Left lobe of liver (tissue), 2 donors: ENCODE measurements around the gene ANKFY1. TPM values are rescaled to one million over a fixed set of nuclear protein-coding genes. Genes with fewer than 3 reads are reported as not detected.

Source experiments
- ATAC-seq: fragments of 200-7000 bp; cut with Tn5 transposase; one replicate; pipeline ENCODE4 v1.9.1; 2020; ENCODE audit warnings: mild to moderate bottlenecking, moderate library complexity
- DNase-seq: peaks from one replicate; pipeline ENCODE4 v3.0.0-alpha.2; 2020; ENCODE audit warnings: low spot score
- total RNA-seq: library from RNA; stranded (reverse); gene quantifications from one replicate; pipeline ENCODE4 v1.2.1, GENCODE V29; 2021
- donor health status: DM: no; HTN: no; CAD: no; lungs with moderate emphysema.
- donor health status: DM: no; HTN: yes; CAD: no.

Gene ANKFY1, protein sequence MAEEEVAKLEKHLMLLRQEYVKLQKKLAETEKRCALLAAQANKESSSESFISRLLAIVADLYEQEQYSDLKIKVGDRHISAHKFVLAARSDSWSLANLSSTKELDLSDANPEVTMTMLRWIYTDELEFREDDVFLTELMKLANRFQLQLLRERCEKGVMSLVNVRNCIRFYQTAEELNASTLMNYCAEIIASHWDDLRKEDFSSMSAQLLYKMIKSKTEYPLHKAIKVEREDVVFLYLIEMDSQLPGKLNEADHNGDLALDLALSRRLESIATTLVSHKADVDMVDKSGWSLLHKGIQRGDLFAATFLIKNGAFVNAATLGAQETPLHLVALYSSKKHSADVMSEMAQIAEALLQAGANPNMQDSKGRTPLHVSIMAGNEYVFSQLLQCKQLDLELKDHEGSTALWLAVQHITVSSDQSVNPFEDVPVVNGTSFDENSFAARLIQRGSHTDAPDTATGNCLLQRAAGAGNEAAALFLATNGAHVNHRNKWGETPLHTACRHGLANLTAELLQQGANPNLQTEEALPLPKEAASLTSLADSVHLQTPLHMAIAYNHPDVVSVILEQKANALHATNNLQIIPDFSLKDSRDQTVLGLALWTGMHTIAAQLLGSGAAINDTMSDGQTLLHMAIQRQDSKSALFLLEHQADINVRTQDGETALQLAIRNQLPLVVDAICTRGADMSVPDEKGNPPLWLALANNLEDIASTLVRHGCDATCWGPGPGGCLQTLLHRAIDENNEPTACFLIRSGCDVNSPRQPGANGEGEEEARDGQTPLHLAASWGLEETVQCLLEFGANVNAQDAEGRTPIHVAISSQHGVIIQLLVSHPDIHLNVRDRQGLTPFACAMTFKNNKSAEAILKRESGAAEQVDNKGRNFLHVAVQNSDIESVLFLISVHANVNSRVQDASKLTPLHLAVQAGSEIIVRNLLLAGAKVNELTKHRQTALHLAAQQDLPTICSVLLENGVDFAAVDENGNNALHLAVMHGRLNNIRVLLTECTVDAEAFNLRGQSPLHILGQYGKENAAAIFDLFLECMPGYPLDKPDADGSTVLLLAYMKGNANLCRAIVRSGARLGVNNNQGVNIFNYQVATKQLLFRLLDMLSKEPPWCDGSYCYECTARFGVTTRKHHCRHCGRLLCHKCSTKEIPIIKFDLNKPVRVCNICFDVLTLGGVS
- total RNA-seq, result 31.0 TPM

DNA sequence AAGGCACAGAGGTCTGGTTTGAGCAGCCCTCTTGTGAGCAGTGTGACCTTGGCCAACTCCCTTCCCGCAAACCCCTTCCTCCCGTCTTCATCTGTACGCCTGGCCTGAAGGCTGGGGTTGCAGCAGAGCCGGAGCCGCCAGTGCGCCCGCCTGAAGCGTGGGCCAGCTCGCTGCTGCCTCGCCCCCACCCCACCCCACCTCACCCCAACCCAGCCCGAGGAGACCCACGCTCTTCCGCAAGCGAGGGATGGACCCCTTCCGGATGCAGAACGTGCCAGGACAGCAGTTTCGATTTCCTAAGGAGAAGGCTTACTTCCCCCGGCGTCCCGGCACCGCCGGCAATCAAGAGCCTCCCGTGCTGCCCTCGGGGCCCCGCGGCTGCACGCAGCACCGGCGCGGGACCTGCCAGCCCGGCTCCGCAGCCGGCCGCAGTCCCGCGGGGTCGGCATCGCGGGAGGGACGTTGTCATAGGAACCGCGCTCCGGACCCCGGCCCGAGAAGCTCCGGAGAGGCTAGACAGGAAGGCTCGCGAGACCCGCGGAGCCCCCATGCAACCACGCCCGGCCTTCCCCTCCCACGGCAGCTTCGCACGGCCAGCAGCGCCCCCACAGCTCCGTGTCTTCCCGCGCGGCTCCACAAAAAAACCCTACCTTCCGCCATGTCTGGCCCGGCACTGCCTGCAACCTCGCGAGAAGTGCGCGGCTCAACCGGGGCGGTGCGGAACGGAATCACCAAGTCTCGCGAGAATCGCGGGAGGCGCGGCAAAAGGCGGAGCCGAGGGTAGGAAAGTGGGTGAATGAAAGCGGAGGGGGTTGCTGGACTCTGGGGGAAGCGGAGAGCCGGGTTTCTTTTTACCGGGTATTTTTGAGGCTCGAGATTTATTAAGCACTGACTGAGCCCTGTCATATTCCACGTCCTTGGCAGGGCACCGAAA lies at the start of gene ANKFY1:
Gene ANKFY1, minus strand, starts transcription at position 698 of the 934 bp plus-strand sequence. Its CDS starts 38 bp downstream, at position 660.
- peak; percentile 97 for DNase-seq
- ATAC-seq, result peak; percentile 96

DNA sequence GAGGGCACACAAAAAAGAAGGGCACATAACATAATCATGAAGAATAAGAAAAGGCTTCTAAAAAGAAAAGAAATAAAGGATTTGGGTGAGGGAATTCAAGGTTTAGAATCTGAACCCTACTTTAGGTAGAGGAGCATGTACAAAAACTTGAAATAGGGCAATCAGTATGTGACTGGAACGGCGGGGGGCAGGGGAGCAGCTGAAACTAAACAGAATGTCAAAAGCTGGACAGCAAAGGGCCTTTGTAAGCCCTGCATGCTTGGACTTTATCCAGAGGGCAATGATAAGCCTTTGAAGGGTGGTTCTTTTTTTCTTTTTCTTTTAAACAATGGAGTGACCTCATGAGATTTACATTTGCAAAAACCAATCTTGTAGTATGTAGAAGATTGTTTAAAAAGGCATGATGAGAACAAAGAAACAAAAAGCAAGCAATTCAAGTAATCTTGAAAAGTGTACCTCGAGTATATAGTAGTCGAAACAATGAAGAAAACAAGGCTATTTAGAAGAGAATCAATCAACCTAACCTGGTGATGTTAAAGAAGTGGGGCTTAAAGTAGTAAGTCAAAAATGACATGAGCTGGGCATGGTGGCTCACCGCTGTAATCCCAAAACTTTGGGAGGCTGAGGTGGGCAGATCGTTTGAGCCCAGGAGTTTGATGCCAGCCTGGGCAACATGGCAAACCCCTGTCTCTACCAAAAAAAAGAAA lies 46.7 kb upstream of the ANKFY1 start:
- peak; percentile 60 for DNase-seq
- peak; percentile 91 for ATAC-seq

DNA sequence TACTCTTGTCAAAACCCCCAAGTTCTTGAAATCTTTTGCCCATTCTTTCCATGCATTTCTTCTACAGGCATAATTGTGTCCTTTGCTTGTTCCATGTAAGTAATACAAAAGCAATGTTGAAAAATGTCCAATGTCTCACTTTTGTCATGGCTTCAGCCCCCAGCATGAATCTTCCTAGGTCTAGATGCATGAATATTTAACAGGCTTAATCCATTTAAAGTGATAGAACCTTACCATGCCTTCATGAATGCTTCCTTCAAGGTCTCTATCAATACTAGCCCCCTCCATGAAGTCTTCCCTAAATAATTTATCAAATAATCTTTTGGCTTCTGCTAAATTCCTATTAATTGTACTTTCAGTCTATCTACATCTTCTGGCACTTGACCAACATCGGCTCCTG lies 46.1 kb upstream of the ANKFY1 start:
- ATAC-seq, result no peak

DNA sequence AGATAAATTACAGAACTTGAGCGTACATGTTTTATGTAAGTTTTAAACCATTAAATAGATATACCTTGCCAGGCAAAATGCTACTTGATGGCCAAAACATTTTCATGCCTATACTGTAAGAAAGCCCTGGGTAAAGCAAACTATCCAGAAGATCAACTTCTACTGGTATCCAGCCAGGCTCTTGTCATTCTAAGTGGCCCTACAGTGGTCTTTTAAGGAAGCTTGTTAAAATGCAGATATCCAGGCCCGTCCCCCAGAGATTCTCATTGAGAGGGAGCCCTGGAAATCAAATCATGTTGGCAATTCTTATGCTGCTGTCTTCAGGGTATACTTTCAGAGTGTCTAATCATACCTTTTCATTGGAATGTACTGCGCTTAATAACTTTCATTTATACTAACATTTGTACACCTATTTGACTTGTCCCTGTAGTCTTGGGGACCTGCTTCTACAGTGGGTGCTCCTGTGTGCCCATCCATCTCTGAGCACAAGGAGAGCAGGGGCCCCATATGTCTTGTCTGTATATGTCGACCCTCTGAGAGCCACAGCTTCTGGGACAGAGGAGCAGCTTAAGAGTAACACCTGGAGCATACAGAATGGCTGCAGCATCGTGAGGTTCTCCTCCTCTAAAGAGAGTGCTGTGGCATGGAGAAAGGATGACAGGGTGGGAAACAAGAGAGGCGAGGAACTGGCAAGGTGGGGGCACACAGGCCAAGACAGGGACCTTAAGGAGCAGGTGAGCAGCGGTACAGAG lies 43.6 kb upstream of the ANKFY1 start:
- no peak for ATAC-seq
- no peak for DNase-seq

More for the DNA sequence above, 46.1 kb upstream of the ANKFY1 start:
- no peak for DNase-seq

DNA sequence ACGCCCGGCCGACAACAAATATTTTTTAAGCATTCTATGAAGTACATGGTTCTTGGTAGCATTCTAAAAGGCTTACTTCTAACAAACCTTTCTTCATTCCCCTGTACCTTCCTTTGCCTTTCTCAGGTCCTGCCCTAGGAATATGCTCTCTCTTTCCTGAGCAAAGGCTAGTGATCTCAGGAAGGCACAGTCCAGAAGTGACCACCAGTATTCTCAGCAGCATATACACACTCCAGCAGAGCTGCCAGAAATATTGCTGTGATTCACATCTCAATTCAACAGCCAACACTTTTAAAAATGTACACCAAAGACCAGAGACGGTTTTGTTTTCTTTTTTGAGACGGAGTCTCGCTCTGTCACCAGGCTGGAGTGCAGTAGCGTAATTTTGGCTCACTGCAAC lies 41.4 kb upstream of the ANKFY1 start:
- no peak for ATAC-seq
- no peak for DNase-seq

DNA sequence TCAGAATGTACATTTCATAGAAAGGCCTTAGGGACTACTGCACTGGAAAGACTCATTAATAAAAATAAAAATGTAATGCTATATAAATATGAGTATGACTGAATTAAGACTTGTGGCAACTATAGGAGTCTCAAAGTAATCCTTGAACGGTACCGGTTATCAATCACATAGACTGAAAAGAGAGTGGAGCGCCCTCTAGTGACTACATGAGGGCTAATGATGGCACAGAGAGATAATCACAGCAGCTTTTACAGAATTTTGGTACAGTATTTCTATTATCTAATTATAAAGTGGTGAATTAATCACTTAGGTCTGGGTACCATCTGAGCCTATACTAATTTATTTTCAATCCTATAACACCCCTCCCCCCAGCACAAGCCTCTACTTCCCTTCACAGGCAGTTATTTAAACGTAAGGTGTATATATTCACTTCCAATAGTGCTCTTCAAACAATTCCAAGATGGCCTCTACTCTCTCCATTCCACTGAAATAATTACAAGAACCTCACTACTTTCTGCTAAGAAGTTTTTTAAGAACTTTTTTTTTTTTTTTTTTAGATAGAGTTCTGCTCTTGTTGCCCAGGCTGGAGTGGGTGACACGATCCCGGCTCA lies 40.7 kb upstream of the ANKFY1 start:
- peak; percentile 90 for ATAC-seq
- no peak for DNase-seq

DNA sequence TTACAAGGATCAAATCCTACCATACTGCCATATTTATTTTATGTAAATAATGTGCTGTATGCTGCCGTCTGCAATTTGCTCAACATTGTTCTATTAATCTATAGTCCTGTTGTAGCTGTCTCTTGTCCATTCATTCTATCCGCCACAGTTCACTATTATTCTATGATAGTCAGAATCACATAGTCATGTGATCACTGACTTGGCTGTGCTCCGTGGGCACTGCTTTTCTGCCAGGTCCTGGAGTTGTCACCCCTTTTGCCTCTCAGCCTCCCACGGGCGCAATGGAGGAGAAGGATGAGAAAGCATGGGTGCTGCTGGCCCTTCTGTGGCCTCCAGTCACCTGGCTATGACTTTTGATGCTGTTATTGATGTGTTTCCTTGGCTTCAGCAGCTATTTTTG lies 37.3 kb upstream of the ANKFY1 start:
- no peak for DNase-seq
- ATAC-seq, result no peak

DNA sequence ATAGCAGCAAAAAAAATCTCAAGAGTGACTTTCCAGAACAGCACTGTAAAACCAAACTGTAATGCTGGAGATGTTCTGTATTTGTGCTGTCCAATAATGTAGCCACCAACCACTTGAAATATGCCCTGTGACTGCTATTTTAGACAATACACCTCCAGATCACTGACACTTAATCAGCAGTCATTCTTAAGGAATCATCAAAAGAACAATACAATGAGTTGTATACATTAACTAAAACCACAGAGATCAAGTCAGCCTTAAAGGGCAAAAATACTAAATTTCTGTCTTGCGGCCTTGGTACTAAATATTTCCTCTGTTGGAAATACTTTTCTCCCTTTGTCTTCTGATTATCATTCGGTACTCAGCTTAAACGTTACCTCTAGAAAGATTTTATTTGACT lies 33.6 kb upstream of the ANKFY1 start:
- ATAC-seq (no peak), DNase-seq (no peak)

DNA sequence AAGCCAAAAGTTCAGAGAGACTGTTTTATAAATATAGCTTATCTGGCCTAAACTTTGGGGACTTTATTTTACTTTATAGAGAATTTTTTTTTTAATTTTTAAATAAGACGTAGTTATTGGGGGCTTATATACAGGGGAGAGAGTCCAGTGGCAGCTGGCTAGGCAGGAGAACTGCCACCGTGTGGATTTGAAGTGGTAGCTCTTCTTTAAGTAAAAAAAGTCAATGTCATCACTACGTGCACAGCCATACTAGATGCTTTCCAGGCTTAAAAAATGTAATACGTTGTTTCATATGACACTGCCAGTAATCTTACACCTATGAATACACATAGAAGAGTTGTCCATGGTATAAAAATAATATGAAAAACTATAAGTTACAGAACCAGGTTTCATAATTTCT lies 31.9 kb upstream of the ANKFY1 start:
- DNase-seq (no peak), ATAC-seq (no peak)

DNA sequence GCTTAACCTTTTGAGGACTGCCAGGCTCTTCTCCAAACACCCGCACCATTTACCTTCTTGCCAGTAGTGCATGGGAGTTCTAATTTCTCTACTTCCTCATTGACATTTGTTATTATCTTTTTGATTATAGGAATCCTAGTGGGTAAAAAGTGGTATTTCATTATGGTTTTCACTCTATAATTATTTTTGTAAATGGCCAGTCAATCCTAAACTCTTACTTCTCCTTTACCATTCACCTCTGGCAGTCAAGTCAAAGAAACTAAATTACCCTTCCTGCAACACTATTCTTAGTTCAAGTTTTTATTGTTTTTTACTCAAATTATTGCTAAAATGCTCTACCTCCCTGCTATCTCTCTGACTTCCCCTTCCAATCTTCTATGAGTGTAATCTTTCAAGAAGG lies 29.8 kb upstream of the ANKFY1 start:
- ATAC-seq (no peak), DNase-seq (no peak)

DNA sequence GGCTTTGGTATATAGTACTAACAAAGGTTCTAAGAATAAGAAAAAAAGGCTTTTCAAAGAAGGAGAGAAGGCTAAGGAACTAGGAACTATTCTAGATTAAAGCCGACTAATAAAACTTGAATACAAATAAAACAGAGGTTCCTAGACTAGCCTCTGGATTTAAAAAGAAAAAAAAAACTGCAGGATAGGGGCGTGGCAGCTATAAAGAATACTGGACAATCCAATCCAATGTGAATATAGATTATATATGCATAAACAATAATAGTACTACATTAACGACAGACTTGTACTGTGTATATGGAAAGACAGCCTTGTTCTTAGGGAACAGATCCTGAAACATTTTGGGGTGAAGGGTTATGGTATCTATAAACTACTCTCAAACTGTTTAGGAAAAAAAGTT lies 23.9 kb upstream of the ANKFY1 start:
- no peak for DNase-seq
- ATAC-seq, result no peak

DNA sequence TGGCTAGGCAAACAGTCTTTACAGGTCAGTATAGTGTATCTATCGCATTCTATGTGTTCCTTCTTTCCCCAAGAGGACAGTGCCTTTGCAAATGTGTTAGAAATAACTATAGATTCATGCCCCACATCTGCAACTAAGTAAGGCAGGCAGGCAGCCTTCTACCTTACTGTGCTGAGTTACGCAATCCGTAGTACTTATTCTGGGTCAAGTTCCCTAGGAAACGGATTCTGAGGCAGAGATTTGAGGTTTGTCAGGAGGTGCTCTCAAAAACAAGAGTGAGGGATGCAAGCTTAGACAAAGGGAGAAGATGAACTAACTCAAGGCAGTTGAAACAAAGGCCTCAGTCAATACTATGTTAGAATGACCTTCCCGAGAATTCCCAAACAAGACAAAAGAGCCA lies 12.7 kb upstream of the ANKFY1 start:
- ATAC-seq (no peak), DNase-seq (no peak)

DNA sequence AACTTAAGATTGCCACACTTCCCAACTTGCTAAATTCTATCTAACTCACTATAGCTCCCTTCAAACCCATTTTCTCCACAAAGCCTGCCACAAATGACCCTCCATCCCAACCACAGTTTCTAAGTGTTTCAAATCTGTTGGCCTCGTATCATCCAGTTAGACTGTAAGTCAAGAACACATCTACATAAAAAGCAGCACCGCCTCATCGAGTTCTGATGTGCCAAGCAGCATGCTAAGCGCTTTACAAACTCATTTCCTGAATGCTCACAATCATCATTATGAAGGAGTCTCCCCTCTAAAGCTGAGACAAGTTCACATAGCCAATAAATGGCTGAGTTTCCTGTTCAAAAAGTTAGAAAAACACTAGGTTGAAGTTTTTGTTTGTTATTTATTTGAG lies 9.2 kb upstream of the ANKFY1 start:
- DNase-seq (no peak), ATAC-seq (no peak)

DNA sequence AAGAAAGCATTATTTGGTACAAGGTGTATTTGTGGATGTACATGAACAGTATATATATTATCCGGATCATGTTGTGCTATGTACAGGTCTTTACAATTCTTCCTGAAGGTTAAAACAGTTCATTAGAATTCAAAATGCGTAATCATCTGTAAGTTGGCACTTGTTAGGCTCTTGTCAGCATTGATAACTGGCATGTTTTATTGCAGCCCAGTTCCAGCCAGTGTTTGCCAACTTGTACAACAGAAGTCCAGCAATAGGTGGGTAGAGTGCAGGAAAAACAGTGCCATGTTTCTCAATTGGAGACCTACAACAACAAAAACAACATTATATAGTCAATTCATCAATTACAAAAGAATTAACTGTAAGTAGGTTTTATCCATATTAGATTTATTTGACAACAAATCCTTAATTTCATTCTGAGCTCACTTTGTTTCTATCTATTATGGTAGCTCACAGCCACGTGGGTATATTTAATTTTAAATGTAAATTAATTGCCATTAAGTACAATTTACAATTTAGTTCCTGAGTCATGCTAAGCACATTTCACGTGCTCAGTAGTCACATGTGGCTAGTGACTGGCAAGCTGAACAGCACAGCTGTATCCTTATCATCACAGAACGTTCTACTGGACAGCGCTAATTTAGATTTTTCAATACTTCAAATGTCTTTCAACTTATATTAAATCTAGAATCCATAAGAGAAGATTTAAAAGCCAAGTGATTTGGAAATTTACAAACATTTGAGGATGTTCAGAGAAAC lies 8.6 kb upstream of the ANKFY1 start:
- ATAC-seq (peak; percentile 65), DNase-seq (no peak)

DNA sequence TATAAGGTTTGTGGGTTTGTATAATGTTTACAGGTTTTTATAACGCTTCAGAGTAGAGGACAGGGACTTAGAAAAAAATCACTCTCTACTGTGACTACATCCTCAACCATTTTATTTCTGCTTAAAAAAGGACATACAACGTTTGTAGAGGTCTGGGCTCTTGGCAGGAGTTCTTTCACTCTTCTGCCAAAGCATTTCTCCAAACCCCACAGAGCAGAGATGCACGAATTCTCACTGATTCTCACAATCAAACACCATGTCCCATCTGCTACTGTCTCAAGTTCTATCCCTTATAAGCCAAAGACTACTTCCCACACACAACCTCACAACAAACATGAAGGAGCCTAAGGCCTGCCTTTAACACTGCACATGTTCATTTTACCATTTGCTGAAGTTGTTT lies 7.0 kb upstream of the ANKFY1 start:
- DNase-seq, result no peak
- ATAC-seq, result no peak

DNA sequence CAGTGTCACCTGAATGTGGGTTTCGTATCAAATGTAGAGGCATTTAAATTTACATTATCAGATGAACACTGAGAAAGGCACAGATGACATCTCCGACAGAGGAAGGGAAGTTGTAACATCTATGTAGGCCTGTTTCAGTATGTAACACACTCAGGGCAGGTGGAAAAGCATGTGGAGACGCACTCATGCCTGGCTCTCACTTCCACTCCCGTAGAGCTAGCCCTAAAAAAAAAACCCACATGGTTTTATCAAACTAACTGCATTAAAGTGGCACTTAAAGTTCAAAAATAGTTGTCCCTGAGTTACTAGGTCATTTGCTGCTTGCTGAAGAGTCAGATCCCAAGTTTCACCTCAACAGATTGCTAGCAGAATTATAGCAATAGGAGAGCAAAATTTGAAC lies 6.1 kb upstream of the ANKFY1 start:
- ATAC-seq (no peak), DNase-seq (no peak)

DNA sequence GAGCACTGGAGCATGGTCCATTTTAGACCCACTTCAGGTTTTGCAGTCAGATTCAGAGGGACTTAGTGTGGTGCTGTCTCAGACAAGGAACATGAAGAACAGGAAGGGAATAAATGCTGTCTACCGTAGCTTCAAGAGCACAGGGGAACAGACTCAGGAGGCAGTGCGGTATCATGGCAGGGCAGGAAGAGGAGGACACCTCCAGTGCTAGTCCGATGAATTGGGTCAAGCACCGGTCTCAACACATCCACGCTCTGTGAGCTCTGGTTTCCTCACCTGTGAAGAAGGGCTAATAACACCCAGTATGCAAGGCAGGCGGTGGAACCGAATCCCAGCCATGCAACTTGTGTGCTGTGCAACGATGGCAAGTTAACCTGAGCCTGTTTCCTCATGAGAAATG lies 3.6 kb upstream of the ANKFY1 start:
- DNase-seq (no peak), ATAC-seq (no peak)

DNA sequence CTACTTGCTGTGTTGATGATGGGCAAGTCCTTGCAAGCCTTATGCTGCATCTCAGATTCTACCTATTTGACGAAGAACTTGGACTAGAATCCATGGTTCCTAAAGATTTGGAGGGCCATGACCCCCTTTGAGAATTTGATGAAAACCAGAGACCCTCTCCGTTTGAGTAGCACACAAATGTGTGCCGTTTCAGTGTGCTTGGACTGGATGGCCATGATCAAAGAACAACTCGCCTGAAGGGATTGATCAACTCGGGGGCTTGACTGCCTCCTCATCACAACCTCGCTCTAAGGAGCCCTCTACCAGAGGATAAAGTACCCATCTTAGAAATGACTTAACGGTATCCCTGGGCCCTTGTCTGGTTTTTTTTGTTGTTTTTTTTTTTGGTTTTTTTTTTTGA lies 2.8 kb upstream of the ANKFY1 start:
- ATAC-seq (no peak), DNase-seq (no peak)
